Keratinocyte (primary cell): ENCODE measurements around the gene YTHDF1. TPM values are rescaled to one million over a fixed set of nuclear protein-coding genes. Genes with fewer than 3 reads are reported as not detected.

Experiments
- DNase-seq: peaks from one replicate; pipeline ENCODE4 v3.0.0-alpha.2; 2011; ENCODE audit warnings: low read depth, missing footprints, low spot score
- FAIRE-seq: peaks from 2 replicates; lab custom pipeline; 2011; peaks lifted over from hg19 to GRCh38; lab: Jason Lieb, UNC
- H2AFZ ChIP-seq: 2 replicates; pipeline ENCODE4 v1.6.0; 2012; ENCODE audit warnings: low read length, control low read depth, inconsistent platforms; ENCODE audit not compliant: control insufficient read depth
- H3K27ac ChIP-seq: 2 replicates; pipeline ENCODE4 v1.5.1; 2011; ENCODE audit warnings: low read length; ENCODE audit not compliant: control insufficient read depth, insufficient read depth
- H3K27me3 ChIP-seq: 3 replicates; pipeline ENCODE4 v1.6.0; 2011; ENCODE audit warnings: low read length; ENCODE audit not compliant: control insufficient read depth, insufficient read depth; ENCODE audit errors: extremely low read depth
- H3K36me3 ChIP-seq, 2 experiments: 2 replicates in 1 of 2; 3 replicates in 1 of 2; pipeline ENCODE4 v1.5.1; 2011; ENCODE audit warnings: low read length in 2 of 2, mild to moderate bottlenecking in 1 of 2; ENCODE audit not compliant: control insufficient read depth in 2 of 2, insufficient read depth in 2 of 2; ENCODE audit errors: extremely low read depth in 1 of 2
- H3K4me1 ChIP-seq: 3 replicates; pipeline ENCODE4 v1.5.1; 2011; ENCODE audit warnings: low read length; ENCODE audit not compliant: control insufficient read depth, insufficient read depth; ENCODE audit errors: extremely low read depth
- H3K4me2 ChIP-seq: 3 replicates; pipeline ENCODE4 v1.6.0; 2011; ENCODE audit warnings: low read depth, low read length; ENCODE audit not compliant: control insufficient read depth, insufficient read depth; ENCODE audit errors: extremely low read depth
- H3K4me3 ChIP-seq, 3 experiments: fragments of 200-600 bp in 1 of 3; sonication (generic) in 1 of 3; 2 replicates in 2 of 3; 3 replicates in 1 of 3; pipeline ENCODE4 v1.5.1; 2011 to 2016; ENCODE audit warnings: low read length in 3 of 3, mild to moderate bottlenecking in 3 of 3, control low read depth in 2 of 3, inconsistent platforms in 1 of 3, low read depth in 1 of 3, mixed read lengths in 1 of 3, mixed run types in 1 of 3, moderate library complexity in 1 of 3; ENCODE audit not compliant: control insufficient read depth in 2 of 3, insufficient read depth in 2 of 3; ENCODE audit errors: extremely low read depth in 1 of 3
- H3K79me2 ChIP-seq: 2 replicates; pipeline ENCODE4 v1.6.0; 2012; ENCODE audit warnings: low read length; ENCODE audit not compliant: control insufficient read depth, insufficient read depth
- H3K9ac ChIP-seq: 3 replicates; pipeline ENCODE4 v1.6.0; 2011; ENCODE audit warnings: low read length; ENCODE audit not compliant: control insufficient read depth, insufficient read depth; ENCODE audit errors: extremely low read depth
- H3K9me1 ChIP-seq: 3 replicates; pipeline ENCODE4 v1.6.0; 2011; ENCODE audit warnings: low read length; ENCODE audit not compliant: control insufficient read depth, insufficient read depth; ENCODE audit errors: extremely low read depth
- H3K9me3 ChIP-seq: 2 replicates; pipeline ENCODE4 v1.5.1; 2012; ENCODE audit warnings: low read depth, low read length; ENCODE audit not compliant: control insufficient read depth
- H4K20me1 ChIP-seq: 3 replicates; pipeline ENCODE4 v1.6.0; 2011; ENCODE audit warnings: low read length; ENCODE audit not compliant: control insufficient read depth, insufficient read depth; ENCODE audit errors: extremely low read depth
- EZH2 ChIP-seq: IDR thresholded peaks from one replicate; pipeline ENCODE4 v1.6.1; 2012; ENCODE audit warnings: inconsistent platforms, mild to moderate bottlenecking, low read length, moderate library complexity
- dilution Hi-C: fragments of 300-500 bp; cut with MboI; formaldehyde crosslinking; loops from one replicate; pipeline ENCODE4 v1.7.0; 2020; ENCODE audit warnings: low sequenced_read_pairs; ENCODE audit not compliant: extremely low pct_ligation_motif_present
- polyA plus RNA-seq, 5 experiments: library from polyadenylated mRNA; depleted of rRNA in 3 of 5; stranded (reverse) in 3 of 5; stranded (forward) in 1 of 5; unstranded in 1 of 5; fragments of >200 nt; gene quantifications; 1 replicate in 1 of 5; 2 replicates in 3 of 5; 3 replicates in 1 of 5; pipeline versions ENCODE4 v1.2.1 to v1.2.3, GENCODE V29; 2011 to 2012; ENCODE audit warnings: missing spikeins in 2 of 5, low read depth in 1 of 5, low replicate concordance in 1 of 5
- TF ChIP-seq, protein P1 (sequence below), 3 experiments: IDR thresholded peaks in 1 of 3; conservative IDR thresholded peaks in 1 of 3; optimal IDR thresholded peaks in 1 of 3; 2 replicates in 2 of 3; 3 replicates in 1 of 3; pipeline versions ENCODE3 to v1.5.1; 2011; ENCODE audit warnings: low read length in 3 of 3, mild to moderate bottlenecking in 3 of 3, moderate library complexity in 2 of 3, control low read depth in 1 of 3, inconsistent platforms in 1 of 3; ENCODE audit not compliant: insufficient read depth in 2 of 3; ENCODE audit errors: extremely low read depth in 1 of 3

The YTHDF1 gene
- polyA plus RNA-seq, 1 donor (not counting 4 experiments of a cell fraction or from before 2014, with no cell fraction given), result 26.4 TPM

DNA sequence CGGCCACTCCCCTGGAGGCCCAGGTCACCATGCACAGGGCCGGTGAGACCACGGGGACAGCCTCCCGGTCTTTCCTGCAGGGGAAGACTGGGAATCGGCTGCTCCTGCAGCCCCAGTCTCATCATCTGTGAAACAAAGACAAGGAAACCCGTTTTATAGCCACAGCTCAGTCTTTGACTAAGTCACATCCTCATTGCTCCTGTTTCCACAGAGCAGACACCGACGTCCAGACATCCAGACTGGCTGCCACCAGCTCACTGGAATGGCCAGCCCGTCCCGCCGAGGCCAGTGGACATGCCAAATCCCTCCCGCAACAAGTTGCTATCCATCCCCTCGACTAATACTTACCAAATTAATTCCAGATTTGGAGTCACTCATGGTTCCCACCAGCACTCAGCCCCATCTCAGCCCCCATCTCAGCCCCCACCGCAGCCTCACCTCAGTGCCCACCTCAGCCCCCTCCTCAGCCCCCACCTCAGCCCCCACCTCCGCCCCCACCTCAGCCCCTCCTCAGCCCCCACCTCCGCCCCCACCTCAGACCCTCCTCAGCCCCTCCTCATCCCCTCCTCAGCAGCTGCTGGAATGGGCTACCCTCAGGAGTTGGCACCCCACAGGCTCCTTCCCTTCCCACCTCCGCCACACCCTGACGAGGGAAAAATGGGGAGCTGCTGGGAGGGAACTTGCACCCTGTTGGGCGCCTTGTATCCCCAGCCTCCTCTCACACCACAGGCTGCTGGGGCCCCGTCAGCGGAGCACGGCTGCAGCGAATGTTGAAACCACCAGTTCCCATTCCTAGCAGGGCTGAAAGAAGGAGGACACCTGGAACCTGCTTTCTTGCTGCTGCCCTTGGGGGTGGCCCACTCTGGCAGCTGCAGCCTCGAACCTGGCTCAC lies 48.7 kb downstream of the YTHDF1 start:
- no peak overlapping the region for H3K27ac ChIP-seq
- H3K4me3 ChIP-seq, result no peak overlapping the region
- H3K9ac ChIP-seq, result no peak overlapping the region
- H3K36me3 ChIP-seq, result no peaks in the 10 kb centered on the region
- dilution Hi-C loops, result no loop called here
- no peaks in the 10 kb centered on the region for H3K9me1 ChIP-seq
- no peaks in the 10 kb centered on the region for H3K4me1 ChIP-seq
- peaks cover 6% of the 10 kb centered on the region for H4K20me1 ChIP-seq
- DNase-seq (no peak), FAIRE-seq (no peak)
- no peaks in the 10 kb centered on the region for H3K79me2 ChIP-seq
- peaks cover 35% of the 10 kb centered on the region for H3K27me3 ChIP-seq
- TF ChIP-seq EZH2, result no peak
- TF ChIP-seq, protein P1, sequence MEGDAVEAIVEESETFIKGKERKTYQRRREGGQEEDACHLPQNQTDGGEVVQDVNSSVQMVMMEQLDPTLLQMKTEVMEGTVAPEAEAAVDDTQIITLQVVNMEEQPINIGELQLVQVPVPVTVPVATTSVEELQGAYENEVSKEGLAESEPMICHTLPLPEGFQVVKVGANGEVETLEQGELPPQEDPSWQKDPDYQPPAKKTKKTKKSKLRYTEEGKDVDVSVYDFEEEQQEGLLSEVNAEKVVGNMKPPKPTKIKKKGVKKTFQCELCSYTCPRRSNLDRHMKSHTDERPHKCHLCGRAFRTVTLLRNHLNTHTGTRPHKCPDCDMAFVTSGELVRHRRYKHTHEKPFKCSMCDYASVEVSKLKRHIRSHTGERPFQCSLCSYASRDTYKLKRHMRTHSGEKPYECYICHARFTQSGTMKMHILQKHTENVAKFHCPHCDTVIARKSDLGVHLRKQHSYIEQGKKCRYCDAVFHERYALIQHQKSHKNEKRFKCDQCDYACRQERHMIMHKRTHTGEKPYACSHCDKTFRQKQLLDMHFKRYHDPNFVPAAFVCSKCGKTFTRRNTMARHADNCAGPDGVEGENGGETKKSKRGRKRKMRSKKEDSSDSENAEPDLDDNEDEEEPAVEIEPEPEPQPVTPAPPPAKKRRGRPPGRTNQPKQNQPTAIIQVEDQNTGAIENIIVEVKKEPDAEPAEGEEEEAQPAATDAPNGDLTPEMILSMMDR (optimal IDR thresholded peaks at IDR 0.05 in 1 of 3, IDR thresholded peaks at IDR 0.05 in 1 of 3, conservative IDR thresholded peaks at IDR 0.05 in 1 of 3; ENCODE audit: extremely low read depth in 1 of 3, insufficient read depth in 2 of 3, low read length in 3 of 3), result no peak
- H2AFZ ChIP-seq, result no peak overlapping the region
- H3K4me2 ChIP-seq, result no peak overlapping the region
- no peaks in the 10 kb centered on the region for H3K9me3 ChIP-seq

GRCh38 chr20:63166193-63167020 lies 49.5 kb downstream of the YTHDF1 start:
- no peak for TF ChIP-seq EZH2
- TF ChIP-seq, protein P1 (optimal IDR thresholded peaks at IDR 0.05 in 1 of 3, IDR thresholded peaks at IDR 0.05 in 1 of 3, conservative IDR thresholded peaks at IDR 0.05 in 1 of 3; ENCODE audit: extremely low read depth in 1 of 3, insufficient read depth in 2 of 3, low read length in 3 of 3), result no peak
- no peaks in the 10 kb centered on the region for H3K79me2 ChIP-seq
- H4K20me1 ChIP-seq, result peaks cover 6% of the 10 kb centered on the region
- dilution Hi-C loops, result no loop called here
- DNase-seq (no peak), FAIRE-seq (no peak)
- H3K4me1 ChIP-seq, result no peaks in the 10 kb centered on the region
- no peaks in the 10 kb centered on the region for H3K9me1 ChIP-seq
- no peak overlapping the region for H3K4me3 ChIP-seq
- H3K27me3 ChIP-seq, result peaks cover 28% of the 10 kb centered on the region
- H3K4me2 ChIP-seq, result no peak overlapping the region
- no peaks in the 10 kb centered on the region for H3K36me3 ChIP-seq
- H3K9me3 ChIP-seq, result no peaks in the 10 kb centered on the region
- H3K27ac ChIP-seq, result no peak overlapping the region
- H3K9ac ChIP-seq, result no peak overlapping the region
- no peak overlapping the region for H2AFZ ChIP-seq
